DND-41 (cell line): Measurements from ENCODE around the gene HS2ST1.

Experiments used
- ATAC-seq: fragments of 200-7000 bp; cut with Tn5 transposase; 3 replicates; pipeline ENCODE4 v1.9.1; 2021; ENCODE audit warnings: low read depth; ENCODE audit not compliant: insufficient read depth
- DNase-seq: peaks from one replicate; pipeline ENCODE4 v3.0.0-alpha.2; 2020
- H2AFZ ChIP-seq: 2 replicates; pipeline ENCODE4 v1.6.0; 2012; ENCODE audit warnings: low read depth, low read length
- H3K27ac ChIP-seq: 2 replicates; pipeline ENCODE4 v1.5.1; 2012; ENCODE audit warnings: low read length, inconsistent platforms
- H3K27me3 ChIP-seq: fragments of 200-600 bp; sonication (generic); 2 replicates; pipeline ENCODE4 v1.6.0; 2012; ENCODE audit warnings: low read length, mild to moderate bottlenecking, inconsistent platforms; ENCODE audit not compliant: insufficient read depth, poor library complexity
- H3K36me3 ChIP-seq: 2 replicates; pipeline ENCODE4 v1.5.1; 2012; ENCODE audit warnings: low read length, inconsistent platforms; ENCODE audit not compliant: insufficient read depth
- H3K4me1 ChIP-seq: 2 replicates; pipeline ENCODE4 v1.5.1; 2012; ENCODE audit warnings: mild to moderate bottlenecking, low read length; ENCODE audit not compliant: insufficient read depth
- H3K4me2 ChIP-seq: 2 replicates; pipeline ENCODE4 v1.6.0; 2012; ENCODE audit warnings: mild to moderate bottlenecking, moderate library complexity, low read length, inconsistent platforms; ENCODE audit not compliant: insufficient read depth
- H3K4me3 ChIP-seq, 2 experiments: fragments of 200-600 bp in 1 of 2; shearing (Covaris generic) in 1 of 2; 2 replicates each; pipeline ENCODE4 v1.5.1; 2012 to 2016; ENCODE audit warnings: inconsistent platforms in 2 of 2, low read length in 2 of 2, mild to moderate bottlenecking in 2 of 2, low read depth in 1 of 2, moderate library complexity in 1 of 2
- H3K79me2 ChIP-seq: 2 replicates; pipeline ENCODE4 v1.6.0; 2012; ENCODE audit warnings: low read length, inconsistent platforms; ENCODE audit not compliant: insufficient read depth
- H3K9ac ChIP-seq: 2 replicates; pipeline ENCODE4 v1.6.0; 2012; ENCODE audit warnings: low read depth, mild to moderate bottlenecking, inconsistent platforms, low read length, moderate library complexity
- H3K9me3 ChIP-seq: 2 replicates; pipeline ENCODE4 v1.5.1; 2012; ENCODE audit warnings: low read length, moderate library complexity, mild to moderate bottlenecking, inconsistent platforms; ENCODE audit not compliant: insufficient read depth, severe bottlenecking
- H4K20me1 ChIP-seq: 2 replicates; pipeline ENCODE4 v1.6.0; 2012; ENCODE audit warnings: low read length; ENCODE audit not compliant: insufficient read depth
- CTCF ChIP-seq: IDR thresholded peaks from 2 replicates; pipeline ENCODE4 v1.5.1; 2012; ENCODE audit warnings: borderline replicate concordance, low read length, moderate library complexity, mild to moderate bottlenecking; ENCODE audit not compliant: poor library complexity, severe bottlenecking; ENCODE audit errors: extremely low read depth
- EZH2 ChIP-seq: IDR thresholded peaks from 3 replicates; pipeline ENCODE4 v1.6.1; 2012; ENCODE audit warnings: borderline replicate concordance, low read depth, mild to moderate bottlenecking, moderate library complexity, low read length, inconsistent platforms; ENCODE audit not compliant: severe bottlenecking

HS2ST1 gene

DNA sequence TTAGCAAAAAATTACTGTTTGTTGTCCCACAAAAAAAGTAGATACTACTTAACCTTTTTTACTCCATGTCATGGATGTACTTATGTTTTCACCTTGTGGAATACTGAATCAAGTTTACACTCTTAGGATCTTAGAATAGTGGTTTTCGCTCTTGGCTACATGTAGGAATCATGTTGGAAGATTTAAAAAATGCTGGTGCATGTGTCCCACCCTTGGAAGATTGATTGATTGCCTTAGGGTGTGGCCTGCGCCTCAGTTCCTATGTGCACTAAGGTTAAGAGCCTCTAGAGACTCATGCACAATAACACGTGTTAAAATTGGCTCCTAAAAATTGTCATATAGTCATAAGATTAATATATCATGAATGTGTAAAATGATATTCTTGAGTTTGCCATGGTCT, 25.0 kb downstream of the HS2ST1 start:
- Histone ChIP-seq H3K9me3 (no peaks in the 10 kb centered on the region), H3K27me3 (no peaks in the 10 kb centered on the region), H3K9ac (no peak overlapping the region), H3K36me3 (no peaks in the 10 kb centered on the region), H3K79me2 (peaks cover 58% of the 10 kb centered on the region; the same call in 1 of the 2 replicates), H3K4me1 (no peaks in the 10 kb centered on the region), H2AFZ (no peak overlapping the region), H3K27ac (no peak overlapping the region), H4K20me1 (peaks cover 15% of the 10 kb centered on the region; the same call in 1 of the 2 replicates), H3K4me2 (no peak overlapping the region), H3K4me3 (no peak overlapping the region)
- TF ChIP-seq EZH2 (no peak), CTCF (no peak)
- DNase-seq (no peak), ATAC-seq (no peak)

DNA sequence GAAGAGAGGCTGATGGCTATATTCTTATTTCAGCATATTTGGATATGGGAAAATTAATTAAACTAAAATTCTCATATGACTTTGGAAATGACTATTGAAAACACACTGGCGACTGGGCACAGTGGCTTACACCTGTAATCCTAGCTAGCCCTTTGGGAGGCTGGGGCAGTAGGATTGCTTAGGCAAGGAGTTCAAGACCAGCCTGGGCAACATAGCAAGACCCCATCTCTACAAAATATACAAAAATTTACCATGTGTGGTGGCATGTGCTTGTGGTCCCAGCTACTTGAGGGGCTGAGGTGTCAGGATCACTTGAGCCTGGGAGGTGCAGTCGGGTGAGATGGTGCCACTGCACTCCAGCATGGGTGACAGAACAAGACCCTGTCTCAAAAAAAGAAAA, 26.2 kb downstream of the HS2ST1 start:
- Histone ChIP-seq H3K4me2 (no peak overlapping the region), H3K27me3 (no peaks in the 10 kb centered on the region), H3K9me3 (no peaks in the 10 kb centered on the region), H3K9ac (no peak overlapping the region), H3K27ac (no peak overlapping the region), H3K4me1 (no peaks in the 10 kb centered on the region), H3K36me3 (no peaks in the 10 kb centered on the region), H2AFZ (no peak overlapping the region), H4K20me1 (peaks cover 13% of the 10 kb centered on the region; the same call in 1 of the 2 replicates), H3K4me3 (no peak overlapping the region), H3K79me2 (peaks cover 53% of the 10 kb centered on the region; the same call in 1 of the 2 replicates)
- DNase-seq, result no peak
- no peak for ATAC-seq
- TF ChIP-seq CTCF (no peak), EZH2 (no peak)

DNA sequence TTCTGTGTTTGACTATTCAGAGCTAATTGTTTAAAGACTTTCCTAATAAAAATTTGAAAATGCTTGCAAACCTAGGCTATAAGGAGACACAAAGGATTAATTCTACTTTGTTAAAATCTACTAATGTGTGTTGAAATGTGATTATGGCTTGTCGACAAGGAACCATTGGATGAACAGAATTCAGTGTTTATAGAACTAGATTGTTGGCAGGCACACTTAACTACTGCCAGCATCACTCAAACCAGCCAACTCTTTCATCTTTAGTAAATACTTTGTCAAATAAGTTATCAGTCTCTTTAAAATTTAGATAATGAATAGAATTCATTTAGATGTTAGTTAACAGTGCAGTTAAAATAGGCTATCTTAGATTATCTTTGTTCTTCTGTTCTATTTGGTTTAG, 27.6 kb downstream of the HS2ST1 start:
- Histone ChIP-seq H4K20me1 (peaks cover 13% of the 10 kb centered on the region; the same call in 1 of the 2 replicates), H2AFZ (no peak overlapping the region), H3K9ac (no peak overlapping the region), H3K27me3 (no peaks in the 10 kb centered on the region), H3K36me3 (no peaks in the 10 kb centered on the region), H3K27ac (no peak overlapping the region), H3K4me3 (no peak overlapping the region), H3K4me2 (no peak overlapping the region), H3K9me3 (no peaks in the 10 kb centered on the region), H3K4me1 (no peaks in the 10 kb centered on the region), H3K79me2 (peaks cover 41% of the 10 kb centered on the region; the same call in 1 of the 2 replicates)
- TF ChIP-seq CTCF (no peak), EZH2 (no peak)
- DNase-seq (no peak), ATAC-seq (no peak)

GRCh38 chr1:86942743-86943142, 28.3 kb downstream of the HS2ST1 start:
- no peak overlapping the region for H3K4me3 ChIP-seq
- ATAC-seq, result no peak
- no peak for DNase-seq
- H3K36me3 ChIP-seq, result no peaks in the 10 kb centered on the region
- H2AFZ ChIP-seq, result no peak overlapping the region
- no peaks in the 10 kb centered on the region for H3K9me3 ChIP-seq
- no peak for TF ChIP-seq CTCF
- no peak for TF ChIP-seq EZH2
- peaks cover 42% of the 10 kb centered on the region; the same call in 1 of the 2 replicates for H3K79me2 ChIP-seq
- no peaks in the 10 kb centered on the region for H3K4me1 ChIP-seq
- H3K27ac ChIP-seq, result no peak overlapping the region
- H4K20me1 ChIP-seq, result peaks cover 13% of the 10 kb centered on the region; the same call in 1 of the 2 replicates
- no peaks in the 10 kb centered on the region for H3K27me3 ChIP-seq
- no peak overlapping the region for H3K9ac ChIP-seq
- H3K4me2 ChIP-seq, result no peak overlapping the region
